AG09319 (cell line): ENCODE data around the gene GBA2.

Experiments used
- DNase-seq: peaks from one replicate; pipeline ENCODE4 v3.0.0-alpha.2; 2010; ENCODE audit warnings: low read depth; ENCODE audit errors: extremely low read depth
- TF ChIP-seq, protein P1 (sequence below): IDR thresholded peaks from 2 replicates; pipeline ENCODE4 v1.5.1; 2011; ENCODE audit warnings: low read depth, mild to moderate bottlenecking, inconsistent platforms, low read length, moderate library complexity

The GBA2 gene

DNA sequence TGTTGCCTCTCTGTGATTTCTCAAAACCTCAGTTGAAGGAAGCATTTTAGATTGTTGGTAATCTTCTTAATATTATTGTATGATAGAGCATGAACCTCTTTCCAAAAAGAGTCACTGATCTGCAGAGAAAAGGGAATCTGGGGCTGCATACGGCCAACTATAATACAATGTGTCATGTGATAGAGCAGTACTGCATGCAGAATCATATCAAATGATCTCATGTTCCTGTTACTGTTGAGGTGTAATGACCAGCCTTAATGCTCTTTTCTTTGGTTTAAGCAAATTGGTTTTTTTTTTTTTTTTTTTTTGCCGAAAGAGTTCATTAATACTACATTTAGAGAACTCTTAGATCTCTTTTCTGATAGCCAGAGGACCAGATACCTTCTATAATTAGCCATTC, 18.0 kb upstream of the GBA2 start:
- DNase-seq = no peak
- TF ChIP-seq, protein P1, sequence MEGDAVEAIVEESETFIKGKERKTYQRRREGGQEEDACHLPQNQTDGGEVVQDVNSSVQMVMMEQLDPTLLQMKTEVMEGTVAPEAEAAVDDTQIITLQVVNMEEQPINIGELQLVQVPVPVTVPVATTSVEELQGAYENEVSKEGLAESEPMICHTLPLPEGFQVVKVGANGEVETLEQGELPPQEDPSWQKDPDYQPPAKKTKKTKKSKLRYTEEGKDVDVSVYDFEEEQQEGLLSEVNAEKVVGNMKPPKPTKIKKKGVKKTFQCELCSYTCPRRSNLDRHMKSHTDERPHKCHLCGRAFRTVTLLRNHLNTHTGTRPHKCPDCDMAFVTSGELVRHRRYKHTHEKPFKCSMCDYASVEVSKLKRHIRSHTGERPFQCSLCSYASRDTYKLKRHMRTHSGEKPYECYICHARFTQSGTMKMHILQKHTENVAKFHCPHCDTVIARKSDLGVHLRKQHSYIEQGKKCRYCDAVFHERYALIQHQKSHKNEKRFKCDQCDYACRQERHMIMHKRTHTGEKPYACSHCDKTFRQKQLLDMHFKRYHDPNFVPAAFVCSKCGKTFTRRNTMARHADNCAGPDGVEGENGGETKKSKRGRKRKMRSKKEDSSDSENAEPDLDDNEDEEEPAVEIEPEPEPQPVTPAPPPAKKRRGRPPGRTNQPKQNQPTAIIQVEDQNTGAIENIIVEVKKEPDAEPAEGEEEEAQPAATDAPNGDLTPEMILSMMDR = no peak

GRCh38 chr9:35763803-35764202, 14.8 kb upstream of the GBA2 start:
- no peak for DNase-seq
- TF ChIP-seq, protein P1 = no peak

GRCh38 chr9:35763181-35763580, 14.2 kb upstream of the GBA2 start:
- TF ChIP-seq, protein P1 = no peak
- DNase-seq = no peak

GRCh38 chr9:35760651-35761050, 11.6 kb upstream of the GBA2 start:
- TF ChIP-seq, protein P1 = no peak
- DNase-seq = no peak

DNA sequence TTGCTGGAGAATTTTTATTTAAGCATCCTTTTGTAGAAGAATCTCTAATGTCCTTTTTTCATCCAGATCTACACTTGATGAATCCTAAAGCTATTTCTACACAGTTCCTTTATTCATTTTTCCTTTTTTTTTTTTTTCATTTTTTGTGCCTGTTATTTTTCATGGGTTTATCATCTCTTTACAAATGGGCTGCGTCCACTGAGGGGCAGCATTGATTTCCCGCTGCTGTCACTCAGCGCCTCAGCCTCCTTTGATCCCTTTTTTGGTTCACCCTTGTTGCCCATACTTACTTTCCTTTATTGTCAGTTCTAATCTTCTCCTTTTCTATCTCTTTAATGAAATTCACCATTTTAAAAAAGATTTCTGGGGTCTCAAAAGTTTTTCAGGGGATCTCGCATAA, 10.8 kb upstream of the GBA2 start:
- TF ChIP-seq, protein P1 = no peak
- no peak for DNase-seq

GRCh38 chr9:35758475-35759050, 9.5 kb upstream of the GBA2 start:
- TF ChIP-seq, protein P1 = no peak
- DNase-seq = no peak

DNA sequence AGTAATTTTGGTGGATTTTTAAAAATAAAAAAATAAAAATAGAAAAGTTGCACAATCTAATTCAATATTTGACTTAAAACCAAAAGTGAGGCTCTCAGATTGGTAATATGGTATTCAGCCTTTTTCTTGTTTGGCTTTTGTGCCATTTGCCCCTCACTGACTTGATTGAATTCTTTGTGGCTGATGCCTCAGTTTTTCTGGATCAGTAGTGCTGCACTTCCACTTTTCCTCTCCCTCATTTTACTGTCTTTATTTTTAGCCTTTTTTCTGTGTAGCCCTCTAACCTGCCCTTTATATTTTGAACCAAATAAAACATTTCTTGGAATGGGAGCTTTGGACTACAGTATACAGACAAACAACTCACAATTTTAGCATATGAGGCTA, 8.9 kb upstream of the GBA2 start:
- no peak for DNase-seq

More for the DNA sequence above, 8.9 kb upstream of the GBA2 start:
- TF ChIP-seq, protein P1 = no peak
